Renal pelvis (tissue), 3 donors: Measurements from ENCODE around the gene MPC1L. TPM values are rescaled to one million over a fixed set of nuclear protein-coding genes. Genes with fewer than 3 reads are reported as not detected.

Experiments used
- polyA plus RNA-seq, 3 donors: library from polyadenylated mRNA; unstranded; fragments of 120-200 nt; gene quantifications; one replicate each; pipeline ENCODE4 v1.2.1, GENCODE V29; 2013; ENCODE audit not compliant: insufficient read length in 3 of 3

The MPC1L gene
- polyA plus RNA-seq, 3 donors = not detected

Other genes with a start within 250 kb of the MPC1L start
- gene ATP6AP2, start 42.5 kb upstream of the MPC1L start, polyA plus RNA-seq = 100 to 1,000 TPM; 158 to 191 (median 173) TPM
- 10 to 100 TPM in 2 of 3 donors, 1 to 10 TPM in 1; 7.9 to 12.3 (median 12.1) TPM for gene CXorf38, start 24.1 kb downstream of the MPC1L start, polyA plus RNA-seq
- gene MED14, start 112.1 kb downstream of the MPC1L start, polyA plus RNA-seq = 10 to 100 TPM; 44.8 to 64.1 (median 61.2) TPM